ENCODE results near the gene CAPS.
"Not testable (repeated sequence)": the region's sequence is repeated elsewhere in the genome, so short reads cannot be mapped to it uniquely, and the experiment has no call there.

The CAPS gene

DNA sequence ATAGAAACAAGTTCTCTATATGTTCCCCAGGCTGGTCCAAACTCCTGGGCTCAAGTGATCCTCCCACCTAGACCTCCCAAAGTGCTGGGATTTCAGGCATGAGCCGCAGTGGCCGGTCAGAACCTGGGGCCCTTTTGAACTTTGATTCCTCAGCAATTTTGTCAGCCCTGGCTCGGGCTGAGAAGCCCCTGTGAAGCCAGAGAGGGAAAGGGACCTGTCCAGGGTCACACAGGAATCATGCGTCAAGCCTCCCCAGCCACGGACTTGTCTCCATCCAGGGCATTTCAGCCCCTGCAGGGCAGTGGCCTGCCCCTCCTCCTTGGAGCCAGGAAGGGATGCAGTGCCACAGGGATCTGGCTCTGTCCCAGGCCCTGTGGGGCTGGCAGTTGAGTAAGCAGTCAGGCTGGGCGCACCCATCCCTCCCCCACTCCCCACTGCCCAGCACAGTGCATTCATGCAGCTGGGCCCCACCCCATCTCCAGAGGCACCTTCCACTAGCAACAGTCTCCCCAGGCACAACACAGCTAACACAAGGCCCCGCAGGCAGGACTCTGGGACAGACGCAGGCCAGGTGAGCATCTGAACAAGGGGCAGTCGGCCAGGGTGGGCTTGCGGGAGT, at the start of gene CAPS:
Gene CAPS (plus strand): TSS at position 516 of the 619 bp plus-strand sequence. CDS start 153 bp downstream, outside the sequence.
- no peak for DNase-seq (ENCODE audit: low read depth in 2 of 2)

DNA sequence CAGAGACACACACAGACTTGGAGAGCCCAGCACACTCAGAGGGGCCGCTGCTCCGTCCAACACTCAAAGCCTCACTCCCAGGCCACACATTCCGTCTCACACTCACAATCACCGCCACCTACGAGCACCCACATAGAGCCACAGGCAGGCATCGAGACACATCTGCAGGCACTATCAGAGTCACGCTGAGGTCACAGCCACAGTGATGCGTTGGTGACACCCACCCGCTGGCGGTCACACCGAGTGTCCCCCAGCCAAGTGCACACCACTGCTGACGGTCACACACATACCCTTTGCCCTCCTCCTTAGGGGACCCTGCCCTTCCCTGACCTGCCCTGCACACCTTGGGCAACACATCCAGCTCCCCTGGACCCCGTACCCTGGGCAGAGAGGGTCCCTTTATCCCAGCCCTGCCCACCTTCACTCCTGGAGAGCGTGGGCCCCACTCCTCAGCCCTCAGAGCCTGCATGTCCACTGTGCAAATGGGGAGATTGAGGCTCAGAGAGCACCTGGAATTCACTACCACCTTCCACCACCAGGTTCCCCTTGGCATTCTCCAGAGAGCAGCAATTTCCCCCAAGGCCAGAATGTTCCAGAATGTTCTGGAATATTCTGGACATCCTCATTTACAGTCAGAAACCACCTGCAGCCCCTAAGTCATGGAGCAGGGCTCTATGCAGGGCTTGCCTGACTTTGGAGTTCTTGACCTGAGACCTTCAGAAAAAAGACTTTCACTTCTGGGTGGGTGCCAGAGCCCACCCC, 49.1 kb upstream of the CAPS start:
- DNase-seq (ENCODE audit: low read depth in 2 of 2) = no peak

DNA sequence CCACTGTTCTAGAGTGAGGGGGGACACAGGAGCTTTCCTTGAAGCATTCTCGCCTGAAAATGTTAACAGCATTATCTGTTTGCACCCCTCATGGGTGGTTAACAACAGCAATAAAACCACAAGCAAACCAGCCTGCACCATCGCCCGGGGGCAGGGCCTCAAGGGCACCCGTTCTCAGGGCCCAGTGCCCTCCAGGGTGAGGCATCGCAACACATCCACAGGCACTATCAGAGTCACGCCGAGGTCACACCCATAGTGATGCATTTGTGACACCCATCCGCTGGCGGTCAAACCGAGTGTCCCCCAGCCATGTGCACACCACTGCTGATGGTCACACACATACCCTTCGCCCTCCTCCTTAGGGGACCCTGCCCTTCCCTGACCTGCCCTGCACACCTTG, 48.3 kb upstream of the CAPS start:
- DNase-seq (ENCODE audit: low read depth in 2 of 2) = no peak

DNA sequence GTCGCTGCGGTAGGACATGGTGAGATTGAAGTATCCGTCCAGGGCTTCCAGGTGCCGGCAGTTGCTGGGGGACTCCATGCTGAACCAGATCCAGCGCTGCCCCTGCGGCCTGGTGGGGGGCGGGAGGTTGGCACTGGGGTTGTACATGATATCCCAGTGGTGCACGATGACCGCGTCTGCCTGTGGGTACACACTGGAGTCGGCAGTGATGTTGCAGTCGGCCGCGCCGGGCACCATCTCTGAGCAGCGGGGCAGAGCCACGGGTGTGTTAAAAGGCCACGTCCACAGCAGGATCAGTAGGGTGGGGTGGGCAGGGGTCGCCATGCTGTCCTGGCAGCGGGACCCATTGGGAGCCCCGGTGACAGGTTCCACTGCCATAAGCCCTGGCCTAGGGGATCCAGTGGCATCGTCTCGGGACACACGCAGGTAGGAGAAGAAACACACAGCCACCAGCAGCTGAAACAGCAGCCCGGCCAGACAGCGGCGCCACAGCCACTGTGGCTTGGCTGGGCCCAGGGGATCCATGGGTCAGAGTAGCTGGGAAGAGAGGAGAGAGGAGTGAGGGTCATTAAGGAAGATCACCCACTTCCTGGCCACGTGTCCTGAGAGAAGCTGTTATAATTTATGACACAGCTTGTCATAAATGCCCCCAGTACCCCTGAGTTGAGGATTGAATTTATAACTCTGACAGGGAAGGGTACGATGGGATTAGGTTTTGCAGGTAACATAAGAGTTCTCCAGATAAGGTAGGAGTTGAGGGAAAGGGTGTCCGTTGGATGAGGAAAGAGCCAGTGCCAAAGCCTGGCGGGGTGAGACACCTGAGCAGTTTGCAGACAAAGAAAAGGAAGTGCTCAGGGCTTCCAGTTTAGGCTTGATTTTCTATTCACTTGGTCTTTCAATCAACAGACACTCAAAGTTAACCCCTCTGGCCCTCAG, 46.6 kb upstream of the CAPS start:
- no peak for DNase-seq (ENCODE audit: low read depth in 2 of 2)

DNA sequence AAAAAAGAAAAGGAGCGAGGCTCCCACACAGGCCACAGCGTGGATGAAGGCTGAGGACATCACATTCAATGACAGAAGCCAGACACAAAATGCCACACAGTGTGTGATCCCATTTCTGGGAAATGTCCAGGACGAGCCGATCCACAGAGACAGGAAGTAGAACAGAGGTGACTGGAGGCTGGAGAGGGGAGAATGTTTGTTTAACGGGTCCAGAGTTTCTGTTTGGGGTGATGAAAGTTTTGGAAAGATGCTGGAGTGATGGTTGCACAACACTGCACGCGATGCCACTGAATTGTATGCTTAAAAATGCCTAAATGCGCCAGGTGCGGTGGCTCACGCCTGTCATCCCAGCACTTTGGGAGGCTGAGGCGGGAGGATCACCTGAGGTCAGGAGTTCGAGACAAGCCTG, 43.1 kb upstream of the CAPS start:
- no peak for DNase-seq (ENCODE audit: low read depth in 2 of 2)

DNA sequence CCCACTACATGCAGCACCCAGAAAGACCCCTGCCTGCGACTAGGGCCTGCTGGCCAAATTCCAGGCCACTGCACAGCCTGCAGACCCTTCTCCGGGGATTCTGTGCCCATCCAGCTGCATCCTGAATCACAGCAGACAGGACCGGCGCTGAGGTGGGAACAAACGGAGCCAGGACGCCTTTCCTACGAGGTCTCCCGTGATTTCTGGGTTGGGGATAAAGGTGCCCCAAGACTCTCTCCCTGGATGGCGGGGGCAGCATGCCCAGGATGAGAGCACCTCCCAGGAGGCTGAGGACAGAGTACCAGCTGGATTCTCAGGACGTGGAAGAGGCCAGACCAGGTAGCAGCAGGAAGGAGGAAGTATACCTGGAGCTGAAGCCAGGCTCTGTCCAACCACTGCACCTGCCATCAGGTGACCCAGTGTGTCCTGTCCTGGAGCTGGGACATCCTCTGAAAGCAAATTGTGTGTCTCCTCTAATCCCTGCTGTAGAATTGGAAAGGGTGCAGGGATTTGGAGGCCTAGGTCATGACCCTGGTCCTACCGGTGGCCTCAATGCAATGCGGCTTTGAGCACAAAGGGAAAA, 40.3 kb upstream of the CAPS start:
- no peak for DNase-seq (ENCODE audit: low read depth in 2 of 2)

DNA sequence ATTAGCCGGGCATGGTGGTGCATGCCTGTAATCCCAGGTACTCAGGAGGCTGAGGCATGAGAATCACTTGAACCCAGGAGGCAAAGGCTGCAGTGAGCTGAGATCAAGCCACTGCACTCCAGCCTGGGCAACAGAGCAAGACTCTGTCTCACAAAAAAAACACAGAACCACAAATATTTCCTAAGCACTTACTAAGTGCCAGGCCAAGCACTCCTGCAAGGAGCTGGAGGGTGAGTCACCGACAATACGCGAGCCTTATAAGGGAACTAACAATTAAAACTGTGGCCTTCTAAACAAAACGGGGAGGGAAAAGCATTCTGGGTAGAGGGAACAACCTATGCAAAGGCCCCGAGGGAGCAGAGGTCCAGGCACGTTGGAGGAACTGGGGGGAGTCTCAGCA, 39.6 kb upstream of the CAPS start:
- not testable (repeated sequence) for DNase-seq (ENCODE audit: low read depth in 2 of 2)

DNA sequence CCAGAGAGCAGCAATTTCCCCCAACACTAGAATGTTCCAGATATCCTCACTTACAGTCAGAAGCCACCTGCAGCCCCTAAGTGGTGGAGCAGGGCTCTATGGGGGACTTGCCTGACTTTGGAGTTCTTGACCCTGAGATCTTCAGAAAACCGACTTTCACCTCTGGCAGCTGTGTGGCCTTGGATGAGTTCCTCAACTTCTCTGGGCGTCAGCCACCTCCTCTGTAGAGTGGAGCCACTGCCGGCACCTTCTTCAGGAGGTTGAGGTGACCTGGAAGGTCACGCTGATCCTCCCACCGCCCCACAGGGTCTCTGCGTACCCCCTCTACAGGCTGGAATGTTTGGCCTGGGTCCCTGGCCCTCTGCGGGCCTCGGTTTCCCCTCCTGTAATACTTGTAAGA, 36.6 kb upstream of the CAPS start:
- no peak for DNase-seq (ENCODE audit: low read depth in 2 of 2)

DNA sequence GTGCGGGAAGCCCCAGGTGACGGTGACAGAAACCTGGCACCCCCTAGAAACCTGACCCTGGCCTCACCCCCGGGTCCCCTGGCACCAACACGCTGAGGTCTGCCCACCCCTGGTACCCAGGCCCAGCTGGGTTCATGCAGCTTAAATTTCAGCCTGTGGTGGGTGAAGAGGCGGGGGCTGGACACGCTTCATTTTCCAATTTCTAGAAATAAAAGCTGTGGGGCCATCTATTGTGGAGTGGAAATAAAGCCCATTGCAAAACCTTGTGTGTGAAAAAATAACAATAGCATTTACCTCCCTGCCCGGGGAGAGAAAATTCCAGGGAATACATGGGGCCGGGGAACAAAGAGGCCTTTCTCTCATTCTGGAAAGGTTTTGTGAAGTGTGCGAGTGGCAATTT, 36.2 kb upstream of the CAPS start:
- DNase-seq (ENCODE audit: low read depth in 2 of 2) = no peak

DNA sequence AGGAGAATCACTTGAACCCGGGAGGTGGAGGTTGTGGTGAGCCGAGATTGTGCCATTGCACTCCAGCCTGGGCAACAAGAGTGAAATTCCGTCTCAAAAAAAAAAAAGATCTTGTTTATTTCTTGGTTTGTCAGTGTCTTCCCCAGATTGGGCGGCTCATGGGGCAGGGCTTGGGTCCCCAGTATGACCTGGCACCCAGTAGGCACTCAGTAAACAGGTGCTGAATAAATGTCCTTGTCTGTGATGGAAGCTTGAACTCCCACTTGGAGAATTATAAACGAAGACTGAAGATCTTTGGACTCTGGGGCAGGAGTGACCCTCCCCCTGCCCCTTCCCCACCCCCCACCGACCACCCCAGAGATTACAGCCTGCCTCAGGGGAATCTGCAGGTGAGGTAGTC, 33.9 kb upstream of the CAPS start:
- no peak for DNase-seq (ENCODE audit: low read depth in 2 of 2)

DNA sequence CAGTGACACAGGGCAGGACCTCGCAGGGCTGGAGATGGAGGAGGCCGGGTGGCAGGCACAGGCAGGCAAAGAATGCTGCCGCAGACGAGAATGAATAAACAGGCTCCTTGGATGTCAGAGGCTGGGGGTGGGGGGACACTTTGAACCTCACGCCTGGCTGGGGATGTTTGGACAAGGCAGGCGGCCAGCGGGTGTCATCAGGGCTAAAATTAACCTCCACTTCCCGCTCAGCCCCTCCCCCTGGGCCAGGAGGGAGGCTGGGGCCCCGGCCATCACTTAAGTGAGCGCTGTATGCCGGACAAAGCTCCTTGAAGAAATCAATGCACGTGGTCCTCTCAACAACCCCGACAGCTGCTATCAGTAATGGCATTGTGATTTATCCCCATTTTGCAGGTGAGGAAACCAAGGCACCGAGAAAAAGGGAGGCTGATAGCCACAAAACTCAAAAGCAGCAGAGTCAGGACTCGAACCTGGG, 33.4 kb upstream of the CAPS start:
- DNase-seq (ENCODE audit: low read depth in 2 of 2) = no peak

DNA sequence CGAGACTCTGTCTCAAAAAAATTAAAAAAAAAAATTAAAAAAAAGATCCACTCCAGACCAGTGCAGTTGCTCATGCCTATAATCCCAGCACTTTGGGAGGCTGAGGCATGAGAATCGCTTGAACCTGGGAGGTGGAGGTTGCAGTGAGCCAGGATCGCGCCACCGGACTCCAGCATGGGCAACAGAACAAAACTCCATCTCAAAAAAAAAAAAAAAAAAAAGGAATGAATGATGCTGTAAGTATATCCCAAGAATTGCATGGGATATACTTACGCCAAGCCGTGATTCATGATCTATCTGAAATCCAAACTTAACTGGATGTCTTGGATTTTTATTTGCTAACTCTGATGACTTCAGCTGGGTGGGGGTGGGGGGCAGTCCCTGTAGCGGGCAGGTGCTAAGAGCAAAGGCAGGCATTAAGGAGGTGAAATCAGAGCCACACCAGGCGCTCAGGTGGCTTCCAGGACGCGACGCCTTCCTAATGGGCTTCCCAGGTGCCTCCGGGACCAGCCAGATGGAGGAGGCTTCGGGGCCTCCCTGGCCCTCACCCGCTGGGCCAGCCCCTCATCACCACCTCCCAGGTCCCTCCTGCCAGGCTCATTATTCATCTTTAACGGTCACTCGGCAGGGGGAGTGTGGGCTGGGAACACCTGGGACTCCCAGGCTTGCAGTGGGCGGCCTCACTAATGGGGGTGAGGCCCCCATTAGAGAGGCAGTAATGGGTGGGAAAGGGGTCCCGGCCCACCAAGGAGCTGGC, 32.3 kb upstream of the CAPS start:
- DNase-seq (ENCODE audit: low read depth in 2 of 2) = no peak

DNA sequence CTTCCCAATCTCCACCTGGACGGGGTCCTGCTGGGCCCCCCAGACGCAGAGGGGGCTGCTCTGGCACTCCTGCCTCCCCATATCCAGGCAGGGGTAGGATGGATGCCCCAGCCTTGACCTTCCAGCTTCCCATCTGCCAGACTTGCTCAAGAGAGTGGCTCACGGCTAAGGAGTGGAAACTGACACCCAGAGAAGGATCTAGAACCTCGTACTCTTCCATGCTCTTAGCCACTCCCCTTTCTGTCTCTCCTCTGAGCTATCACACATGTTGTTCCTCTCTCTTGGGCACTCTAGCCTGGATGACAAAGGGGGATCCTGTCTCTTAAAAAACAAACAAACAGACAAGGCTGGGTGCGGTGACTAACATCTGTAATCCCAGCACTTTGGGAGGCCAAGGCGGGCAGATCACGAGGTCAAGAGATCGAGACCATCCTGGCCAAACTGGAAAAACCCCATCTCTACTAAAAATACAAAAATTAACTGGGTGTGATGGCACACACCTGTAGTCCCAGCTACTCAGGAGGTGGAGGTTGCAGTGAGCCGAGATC, 31.6 kb upstream of the CAPS start:
- no peak for DNase-seq (ENCODE audit: low read depth in 2 of 2)

DNA sequence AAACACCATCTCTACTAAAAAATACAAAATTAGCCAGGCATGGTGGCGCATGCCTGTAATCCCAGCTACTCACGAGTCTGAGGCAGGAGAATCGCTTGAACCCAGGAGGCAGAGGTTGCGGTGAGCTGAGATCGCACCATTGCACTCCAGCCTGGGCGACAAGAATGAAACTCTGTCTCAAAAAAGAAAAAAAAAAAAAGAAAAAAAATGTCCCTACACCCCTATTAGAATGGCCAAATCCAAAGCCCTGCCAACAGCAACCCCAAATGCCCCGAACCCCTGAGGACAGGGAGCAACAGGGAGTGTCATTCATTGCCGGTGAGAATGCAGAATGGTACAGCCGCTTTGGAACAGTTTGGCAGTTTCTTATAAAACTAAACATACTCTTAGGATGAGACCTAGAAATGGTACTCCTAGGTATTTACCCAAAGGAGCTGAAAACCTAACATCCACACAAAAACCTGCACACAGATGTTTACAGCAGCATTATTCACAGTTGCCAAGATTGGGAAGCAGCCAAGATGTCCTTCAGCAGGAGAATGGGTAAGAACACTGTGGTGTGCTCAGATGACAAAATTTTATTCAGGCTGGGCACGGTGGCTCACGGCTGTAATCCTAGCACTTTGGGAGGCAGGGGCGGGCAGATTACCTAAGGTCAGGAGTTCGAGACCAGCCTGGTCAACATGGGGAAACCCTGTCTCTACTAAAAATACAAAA, 30.7 kb upstream of the CAPS start:
- not testable (repeated sequence) for DNase-seq (ENCODE audit: low read depth in 2 of 2)

DNA sequence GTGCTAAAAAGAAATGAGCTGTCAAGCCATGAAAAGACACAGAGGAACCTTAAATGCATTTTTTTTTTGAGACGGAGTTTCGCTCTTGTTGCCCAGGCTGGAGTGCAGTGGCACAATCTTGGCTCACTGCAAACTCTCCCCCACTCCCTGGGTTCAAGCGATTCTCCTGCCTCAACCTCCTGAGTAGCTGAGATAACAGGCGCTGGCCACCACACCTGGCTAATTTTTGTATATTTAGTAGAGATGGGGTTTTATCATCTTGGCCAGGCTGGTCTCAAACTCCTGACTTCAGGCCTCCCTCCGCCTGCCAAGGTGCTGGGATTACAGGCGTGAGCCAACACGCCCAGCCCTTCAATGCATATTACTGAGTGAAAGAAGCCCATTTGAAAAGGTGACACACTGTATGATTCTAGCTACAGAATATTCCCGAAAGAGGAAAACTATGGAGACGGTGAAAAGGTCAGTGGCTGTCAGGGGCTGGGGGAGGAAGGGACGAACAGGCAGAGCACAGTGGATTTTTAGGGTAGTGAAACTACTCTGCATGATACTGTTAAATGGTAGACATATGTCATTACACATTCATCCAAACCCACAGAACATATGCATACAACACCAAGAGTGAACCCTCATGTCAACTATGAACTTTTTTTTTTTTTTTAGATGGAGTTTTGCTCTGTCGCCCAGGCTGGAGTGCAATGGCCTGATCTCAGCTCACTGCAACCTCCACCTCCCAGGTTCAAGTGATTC, 29.8 kb upstream of the CAPS start:
- not testable (repeated sequence) for DNase-seq (ENCODE audit: low read depth in 2 of 2)

DNA sequence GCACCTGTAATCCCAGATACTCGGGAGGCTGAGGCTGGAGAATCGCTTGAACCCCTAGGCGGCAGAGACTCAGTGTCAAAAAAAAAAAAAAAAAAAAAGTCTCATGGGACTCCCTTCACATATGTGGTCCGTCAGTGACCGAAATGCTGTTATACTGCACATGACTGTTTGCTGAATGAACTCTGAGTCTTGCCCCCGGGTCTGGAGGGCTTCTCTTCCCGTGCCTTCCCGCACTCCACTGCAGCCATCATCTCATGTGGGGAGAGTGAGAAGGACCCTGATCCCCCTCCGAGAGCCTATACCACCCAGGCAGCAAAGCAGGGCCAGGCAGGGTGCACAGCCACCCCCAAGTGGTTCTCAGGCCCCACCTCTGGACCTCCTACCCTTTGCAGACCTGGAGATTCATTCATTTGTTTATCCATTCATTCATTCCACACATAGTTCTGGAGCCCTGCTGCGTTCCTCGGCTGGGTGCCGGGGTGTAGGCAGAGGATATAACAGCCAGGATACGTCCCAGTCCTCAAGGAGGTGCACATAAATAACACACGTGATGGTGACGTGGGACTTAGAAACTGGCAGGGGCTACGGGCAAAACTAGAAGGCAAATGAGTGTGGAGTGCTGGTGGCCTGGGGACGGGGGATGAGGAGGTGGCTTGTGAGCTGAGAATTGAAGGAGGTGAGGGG, 24.6 kb upstream of the CAPS start:
- no peak for DNase-seq (ENCODE audit: low read depth in 2 of 2)

DNA sequence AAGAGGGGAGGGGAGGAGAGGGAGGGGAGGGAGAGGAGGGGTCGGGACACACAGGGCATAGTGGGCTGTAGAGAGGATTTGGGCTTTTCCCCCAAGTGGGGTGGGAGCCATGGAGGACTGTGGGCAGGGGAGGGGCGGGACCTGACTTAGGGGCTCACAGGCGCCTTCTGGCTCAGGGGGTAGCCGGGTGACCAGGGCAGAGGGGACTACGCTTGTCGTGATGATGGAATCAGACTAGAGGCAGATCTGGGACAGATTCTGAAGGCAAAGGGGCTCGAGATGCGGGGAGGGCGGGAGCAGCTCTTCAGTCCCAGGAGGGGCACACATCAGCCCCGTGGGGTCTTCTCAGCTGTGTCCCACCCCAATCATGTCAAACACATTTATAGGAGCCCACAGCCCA, 24.0 kb upstream of the CAPS start:
- no peak for DNase-seq (ENCODE audit: low read depth in 2 of 2)

DNA sequence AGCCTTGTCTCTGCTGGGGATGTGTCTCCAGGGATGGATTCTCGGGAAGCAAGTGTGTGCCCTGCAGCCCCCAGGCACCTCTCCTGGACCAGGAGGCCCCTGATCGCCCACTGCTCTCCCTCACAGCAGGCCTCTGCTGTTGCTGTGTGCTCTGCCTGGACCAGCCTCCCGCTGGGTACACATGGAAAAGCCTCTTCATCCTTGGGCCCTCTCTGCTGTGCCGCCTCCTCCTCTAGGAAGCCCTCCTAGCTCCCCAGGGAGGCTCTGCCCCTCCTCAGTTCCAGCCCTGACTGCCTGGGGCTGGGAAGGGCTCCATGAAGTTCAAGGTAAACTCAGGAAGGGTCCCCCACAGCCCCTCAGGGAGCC, 22.5 kb upstream of the CAPS start:
- DNase-seq (ENCODE audit: low read depth in 2 of 2) = no peak

Measured in stimulated activated CD8-positive, alpha-beta memory T cell treated with anti-CD3 and anti-CD28 coated beads, Interleukin-7, amount 100 ng/mL, for 1 hour (primary cell).